BE2C (cell line): Measurements from ENCODE around the gene FOXRED1. TPM values are rescaled to one million over a fixed set of nuclear protein-coding genes. Genes with fewer than 3 reads are reported as not detected.

Source experiments
- DNase-seq: peaks from one replicate; pipeline ENCODE4 v3.0.0-alpha.2; 2020
- H3K27me3 ChIP-seq: fragments of 250-450 bp; sonication (Bioruptor Pico); 2 replicates; pipeline ENCODE4 v1.5.1; 2020; ENCODE audit warnings: mild to moderate bottlenecking
- H3K36me3 ChIP-seq: fragments of 250-450 bp; sonication (Bioruptor Pico); 2 replicates; pipeline ENCODE4 v1.5.1; 2020; ENCODE audit warnings: mild to moderate bottlenecking
- H3K4me1 ChIP-seq: fragments of 250-450 bp; sonication (Bioruptor Pico); 2 replicates; pipeline ENCODE4 v1.5.1; 2020
- H3K4me3 ChIP-seq: 2 replicates; pipeline ENCODE4 v1.5.1; 2011; ENCODE audit warnings: low read depth, low read length
- H3K9me3 ChIP-seq: fragments of 250-450 bp; sonication (Bioruptor Pico); 2 replicates; pipeline ENCODE4 v1.5.1; 2020
- CTCF ChIP-seq: IDR thresholded peaks from 2 replicates; pipeline ENCODE4 v1.5.1; 2012; ENCODE audit warnings: mild to moderate bottlenecking, low read depth, low read length
- polyA plus RNA-seq: library from polyadenylated mRNA; unstranded; fragments of >200 nt; gene quantifications from one replicate; pipeline ENCODE4 v1.2.1, GENCODE V29; 2012; ENCODE audit warnings: low read depth, missing spikeins; ENCODE audit not compliant: insufficient read length, insufficient read depth

The FOXRED1 gene
- 64.7 TPM for polyA plus RNA-seq

- no peak for TF ChIP-seq CTCF
These were observed at the start of gene FOXRED1, which contains the start of gene SRPRA for GRCh38 chr11:126268708-126269579. Gene FOXRED1 (plus strand): TSS chr11:126269154. CDS start chr11:126269207, 53 bp downstream. Gene SRPRA (minus strand): TSS chr11:126268895. CDS start chr11:126268804, 91 bp downstream.

DNA sequence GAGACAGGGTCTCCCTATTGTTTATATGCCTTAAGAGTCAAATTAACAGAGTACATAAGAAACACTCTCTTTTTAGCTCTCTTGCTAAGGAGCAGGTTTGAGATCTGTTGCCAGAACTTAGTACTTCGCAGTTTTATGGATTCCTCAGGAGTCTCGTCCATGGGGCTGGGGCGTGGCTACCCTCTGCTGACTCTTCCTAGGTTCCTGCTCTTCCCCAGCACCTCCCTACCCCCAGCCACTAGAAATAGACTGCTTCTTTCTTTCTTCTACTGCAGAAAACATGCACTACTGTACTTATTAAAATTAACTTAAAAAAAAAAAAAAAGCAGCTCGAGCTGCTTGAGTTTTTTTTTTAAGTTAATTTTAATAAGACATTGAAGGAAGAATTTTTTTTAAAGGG is 49.4 kb upstream of the FOXRED1 start:
- Histone ChIP-seq H3K4me3 (no peak overlapping the region), H3K36me3 (no peaks in the 10 kb centered on the region; the same call in 1 of the 2 replicates), H3K27me3 (no peaks in the 10 kb centered on the region), H3K4me1 (no peaks in the 10 kb centered on the region), H3K9me3 (no peaks in the 10 kb centered on the region)
- DNase-seq, result no peak
- no peak for TF ChIP-seq CTCF

More at GRCh38 chr11:126268708-126269579, at the start of gene FOXRED1, which contains the start of gene SRPRA:
- Histone ChIP-seq H3K36me3 (peaks cover 48% of the 10 kb centered on the region), H3K9me3 (no peaks in the 10 kb centered on the region), H3K4me1 (no peaks in the 10 kb centered on the region), H3K4me3 (peak within 1 kb of the TSS; percentile 92), H3K27me3 (no peaks in the 10 kb centered on the region)
- peak; percentile 100 for DNase-seq

GRCh38 chr11:126224647-126225294 is 44.2 kb upstream of the FOXRED1 start:
- no peaks in the 10 kb centered on the region for H3K27me3 ChIP-seq
- TF ChIP-seq CTCF, result no peak

GRCh38 chr11:126225295-126225665 is 43.7 kb upstream of the FOXRED1 start:
- Histone ChIP-seq H3K4me1 (peaks cover 4% of the 10 kb centered on the region; the same call in 1 of the 2 replicates), H3K4me3 (no peak overlapping the region), H3K9me3 (no peaks in the 10 kb centered on the region), H3K36me3 (no peaks in the 10 kb centered on the region), H3K27me3 (no peaks in the 10 kb centered on the region)
- no peak for TF ChIP-seq CTCF
- no peak for DNase-seq

More at GRCh38 chr11:126224647-126225294, 44.2 kb upstream of the FOXRED1 start:
- H3K9me3 ChIP-seq, result no peaks in the 10 kb centered on the region
- H3K36me3 ChIP-seq, result no peaks in the 10 kb centered on the region
- DNase-seq, result no peak
- no peak overlapping the region for H3K4me3 ChIP-seq
- peaks cover under 1% of the 10 kb centered on the region; the same call in 1 of the 2 replicates for H3K4me1 ChIP-seq

DNA sequence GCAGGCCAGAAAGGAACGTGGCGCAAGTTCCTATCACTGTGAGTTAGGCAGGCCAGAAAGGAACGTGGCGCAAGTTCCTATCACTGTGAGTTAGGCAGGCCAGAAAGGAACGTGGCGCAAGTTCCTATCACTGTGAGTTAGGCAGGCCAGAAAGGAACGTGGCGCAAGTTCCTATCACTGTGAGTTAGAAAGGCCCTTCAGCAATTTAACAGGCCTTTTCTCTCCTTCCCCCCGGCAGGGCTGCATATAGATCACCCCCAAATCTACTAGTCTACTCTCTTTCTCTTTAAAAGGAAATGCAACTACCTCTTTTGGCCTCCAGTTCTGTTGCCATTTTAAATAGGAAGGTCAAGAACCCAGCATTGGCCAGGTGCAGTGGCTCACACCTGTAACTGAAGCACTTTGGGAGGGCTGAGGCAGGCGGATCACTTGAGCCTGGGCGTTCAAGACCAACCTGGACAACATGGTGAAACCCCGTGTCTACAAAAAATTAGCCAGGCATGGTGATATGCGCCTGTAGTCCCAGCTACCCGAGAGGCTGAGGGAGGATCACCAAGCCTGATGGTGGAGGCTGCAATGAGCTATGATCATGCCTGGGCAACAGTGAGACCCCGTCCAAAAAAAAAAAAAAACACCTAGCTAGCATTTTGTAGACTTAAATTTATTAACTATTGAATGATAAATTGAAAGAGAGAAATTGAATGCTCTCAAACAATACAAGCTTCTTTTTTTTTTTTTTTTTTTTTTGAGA is 42.4 kb upstream of the FOXRED1 start:
- Histone ChIP-seq H3K9me3 (no peaks in the 10 kb centered on the region), H3K4me1 (peaks cover 4% of the 10 kb centered on the region; the same call in 1 of the 2 replicates), H3K27me3 (no peaks in the 10 kb centered on the region), H3K4me3 (no peak overlapping the region), H3K36me3 (no peaks in the 10 kb centered on the region)
- no peak for DNase-seq
- TF ChIP-seq CTCF, result no peak
